GM20000 (cell line): ENCODE measurements around the gene NRG3.
A peak's percentile ranks its signal among the peaks of the same experiment; 100 is the strongest.

ENCODE experiments used
- DNase-seq: peaks from one replicate; pipeline ENCODE4 v3.0.0; 2012; ENCODE audit warnings: low spot score
- CTCF ChIP-seq: IDR thresholded peaks from 2 replicates; pipeline ENCODE4 v1.5.1; 2012; ENCODE audit warnings: mild to moderate bottlenecking, control low read depth; ENCODE audit errors: extremely low read depth, missing control alignments

Gene NRG3

DNA sequence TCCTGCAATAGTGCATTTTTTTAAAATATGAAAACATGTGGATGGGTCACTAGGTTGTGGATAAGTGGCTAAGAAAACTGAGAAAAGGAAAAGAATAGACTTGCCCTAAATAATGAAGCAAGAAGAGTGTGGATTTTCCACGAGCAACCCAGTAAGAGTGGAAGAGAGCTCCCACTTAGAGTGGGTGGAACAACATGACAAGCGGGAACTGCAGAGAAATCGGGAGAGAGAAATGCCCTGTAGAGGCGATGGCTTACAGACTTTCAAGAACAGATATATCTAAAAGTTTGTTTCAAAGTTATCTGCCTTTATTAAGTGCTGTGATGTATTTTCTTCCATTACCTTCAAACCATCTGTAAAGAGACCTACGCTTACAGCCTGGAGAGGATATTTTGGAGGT, 26.1 kb upstream of the NRG3 start:
- no peak for DNase-seq
- TF ChIP-seq CTCF: no peak

DNA sequence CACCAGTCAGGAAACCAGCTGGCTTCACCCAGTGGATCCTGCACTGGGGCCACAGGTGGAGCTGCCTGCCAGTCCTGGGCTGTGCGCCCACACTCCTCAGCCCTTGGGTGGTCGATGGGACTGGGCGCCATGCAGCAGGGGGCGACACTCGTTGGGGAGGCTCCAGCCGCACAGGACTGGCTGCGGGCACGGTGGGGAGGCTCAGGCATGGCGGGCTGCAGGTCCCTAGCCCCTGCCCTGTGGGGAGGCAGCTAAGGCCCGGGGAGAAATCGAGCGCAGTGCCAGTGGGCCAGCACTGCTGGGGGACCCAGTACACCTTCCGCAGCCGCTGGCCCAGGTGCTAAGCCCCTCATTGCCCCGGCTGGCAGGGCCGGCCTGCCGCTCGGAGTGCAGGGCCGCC, 12.4 kb upstream of the NRG3 start:
- TF ChIP-seq CTCF: no peak
- no peak for DNase-seq

- no peak for DNase-seq
- no peak for TF ChIP-seq CTCF
These were observed 11.2 kb upstream of the NRG3 start for GRCh38 chr10:81863771-81864170.

GRCh38 chr10:81865581-81865980, 9.4 kb upstream of the NRG3 start:
- no peak for DNase-seq
- no peak for TF ChIP-seq CTCF

DNA sequence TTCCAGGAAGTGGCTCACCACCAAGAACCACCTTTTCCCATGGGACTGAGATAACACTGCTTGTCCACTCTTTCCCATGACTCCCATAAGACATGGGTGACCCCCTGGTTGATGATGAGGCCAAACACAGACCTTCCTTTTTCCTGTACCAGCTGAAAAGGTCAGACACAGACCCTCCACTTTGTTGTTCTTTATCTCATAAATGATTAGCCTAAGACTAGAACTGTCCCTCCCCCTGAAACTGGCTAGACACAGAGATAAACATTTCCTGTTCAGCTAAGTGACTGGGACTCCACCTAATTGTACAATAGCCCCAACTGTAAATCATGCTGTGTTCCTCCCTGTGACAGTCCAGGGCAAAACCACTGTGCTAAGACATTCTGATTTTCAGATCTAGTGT, 8.2 kb upstream of the NRG3 start:
- no peak for TF ChIP-seq CTCF
- DNase-seq: peak; percentile 31

GRCh38 chr10:81870472-81870871, 4.5 kb upstream of the NRG3 start:
- no peak for TF ChIP-seq CTCF
- no peak for DNase-seq

GRCh38 chr10:81871558-81871957, 3.4 kb upstream of the NRG3 start:
- DNase-seq: no peak
- no peak for TF ChIP-seq CTCF
